ENCODE data around the gene NHS.
A peak's percentile ranks its signal among the peaks of the same experiment; 100 is the strongest.

Gene NHS

GRCh38 chrX:17736856-17737709 is 362.1 kb downstream of the NHS start, which contains the start of gene SCML1:
Gene SCML1 (plus strand): TSS chrX:17737493. CDS start chrX:17744187, 6,694 bp downstream.
- DNase-seq (ENCODE audit: low read depth) = peak; percentile 71

- DNase-seq (ENCODE audit: low read depth) = no peak
These were observed 362.6 kb downstream of the NHS start for GRCh38 chrX:17737710-17737985.

- DNase-seq (ENCODE audit: low read depth) = peak; percentile 4
These were observed 363.1 kb downstream of the NHS start for GRCh38 chrX:17737986-17738713.

- no peak for DNase-seq (ENCODE audit: low read depth)
These were observed 363.9 kb downstream of the NHS start for GRCh38 chrX:17738737-17739535.

- DNase-seq (ENCODE audit: low read depth) = no peak
These were observed 365.4 kb downstream of the NHS start for GRCh38 chrX:17740137-17741122.

- DNase-seq (ENCODE audit: low read depth) = no peak
These were observed 366.1 kb downstream of the NHS start for GRCh38 chrX:17741123-17741511.

- no peak for DNase-seq (ENCODE audit: low read depth)
These were observed 368.9 kb downstream of the NHS start for GRCh38 chrX:17743913-17744312.

GRCh38 chrX:17744896-17745523 is 370.0 kb downstream of the NHS start:
- no peak for DNase-seq (ENCODE audit: low read depth)

GRCh38 chrX:17747692-17748091 is 372.7 kb downstream of the NHS start:
- DNase-seq (ENCODE audit: low read depth) = no peak

- DNase-seq (ENCODE audit: low read depth) = no peak
These were observed 373.7 kb downstream of the NHS start for GRCh38 chrX:17748684-17749083.

- DNase-seq (ENCODE audit: low read depth) = no peak
These were observed 375.4 kb downstream of the NHS start for GRCh38 chrX:17750436-17750835.

- DNase-seq (ENCODE audit: low read depth) = no peak
These were observed 383.4 kb downstream of the NHS start for GRCh38 chrX:17758382-17758781.

- DNase-seq (ENCODE audit: low read depth) = no peak
These were observed 385.0 kb downstream of the NHS start for GRCh38 chrX:17759990-17760389.

- no peak for DNase-seq (ENCODE audit: low read depth)
These were observed 392.7 kb downstream of the NHS start for GRCh38 chrX:17767734-17768133.

GRCh38 chrX:17768997-17769396 is 394.0 kb downstream of the NHS start:
- DNase-seq (ENCODE audit: low read depth) = no peak

GRCh38 chrX:17769701-17770269 is 394.8 kb downstream of the NHS start:
- DNase-seq (ENCODE audit: low read depth) = no peak

- DNase-seq (ENCODE audit: low read depth) = no peak
These were observed 398.3 kb downstream of the NHS start for GRCh38 chrX:17773221-17773876.

- no peak for DNase-seq (ENCODE audit: low read depth)
These were observed 399.1 kb downstream of the NHS start for GRCh38 chrX:17774053-17774452.

GRCh38 chrX:17778997-17779396 is 404.0 kb downstream of the NHS start:
- DNase-seq (ENCODE audit: low read depth) = no peak

GRCh38 chrX:17779434-17779833 is 404.4 kb downstream of the NHS start:
- no peak for DNase-seq (ENCODE audit: low read depth)

All from stimulated activated CD8-positive, alpha-beta memory T cell treated with anti-CD3 and anti-CD28 coated beads, Interleukin-15, amount 100 ng/mL, for 1 hour (primary cell).